ENCODE results near the gene BIN2. TPM values are rescaled to one million over a fixed set of nuclear protein-coding genes. Genes with fewer than 3 reads are reported as not detected.

Gene BIN2
- total and polyA plus RNA-seq, 2 of the 4 experiments (the other 2 are of a cell fraction): not detected

GRCh38 chr12:51358496-51358895 lies 34.5 kb upstream of the BIN2 start:
- Histone ChIP-seq H2AK5ac (ENCODE audit: low read depth, low read length) (no peak overlapping the region), H3K9me3 (ENCODE audit: control insufficient read depth, insufficient read depth, low read length) (no peaks in the 10 kb centered on the region), H3K23ac (ENCODE audit: low read depth, low read length) (no peak overlapping the region), H2BK5ac (ENCODE audit: low read depth, low read length, poor library complexity, severe bottlenecking) (no peak overlapping the region), H2BK120ac (ENCODE audit: low read depth, low read length) (no peak overlapping the region), H4K20me1 (ENCODE audit: insufficient read depth, low read length) (no peaks in the 10 kb centered on the region), H3K4me3 (ENCODE audit: insufficient read depth, low read depth, low read length) (no peak overlapping the region), H3K4ac (ENCODE audit: low read depth, low read length) (no peak overlapping the region), H3K9me1 (ENCODE audit: insufficient read depth, low read length) (peaks cover 7% of the 10 kb centered on the region; the same call in 1 of the 2 replicates), H3K36me3 (ENCODE audit: control insufficient read depth, insufficient read depth, low read length) (0 out of 2 replicates have a peak, but pooled peaks cover 1% of the 10 kb centered on the region), H4K8ac (ENCODE audit: low read depth in 2 of 2, low read length in 2 of 2) (no peak overlapping the region), H3K4me1 (ENCODE audit: control insufficient read depth, insufficient read depth, low read length) (peaks cover 2% of the 10 kb centered on the region), H2AFZ (replicated peaks; ENCODE audit: low read length, poor library complexity) (no peak overlapping the region), H3K4me2 (ENCODE audit: low read depth, low read length) (no peak overlapping the region), H2AK9ac (replicated peaks; ENCODE audit: low read depth, low read length, poor library complexity) (no peak overlapping the region), H3K79me1 (ENCODE audit: low read depth in 1 of 2, low read length in 2 of 2) (no peaks in the 10 kb centered on the region), H3K18ac (ENCODE audit: low read depth, low read length) (no peak overlapping the region), H3K14ac (replicated peaks; ENCODE audit: low read depth, low read length) (no peak overlapping the region), H3K9ac (ENCODE audit: low read depth, low read length) (no peak overlapping the region), H2BK15ac (ENCODE audit: low read depth, low read length) (no peak overlapping the region), H4K91ac (ENCODE audit: insufficient read depth, low read depth, low read length) (no peak overlapping the region), H4K5ac (ENCODE audit: low read depth, low read length) (no peak overlapping the region), H3K27me3 (ENCODE audit: control insufficient read depth, insufficient read depth, low read length) (peaks cover 3% of the 10 kb centered on the region; the same call in 1 of the 2 replicates), H3K56ac (ENCODE audit: extremely low read depth, insufficient read depth, low read length) (no peak overlapping the region), H3K27ac (ENCODE audit: insufficient read depth, low read length) (no peak overlapping the region), H2BK20ac (ENCODE audit: low read depth, low read length) (no peak overlapping the region)
- 93% methylated on average over 4 of the region's 8 CpGs; no CpG with 5 or more reads in 1 of the 2 experiments for WGBS, 2 experiments (ENCODE audit: extremely low coverage in 2 of 2, insufficient read length in 1 of 2)
- TF ChIP-seq BHLHE40 (IDR thresholded peaks at IDR 0.05; ENCODE audit: low read depth, low read length) (no peak), RAD21 (IDR thresholded peaks at IDR 0.05; ENCODE audit: low read length) (no peak), NFE2L2 (IDR thresholded peaks at IDR 0.05; ENCODE audit: low read depth, low read length) (no peak), MAZ (IDR thresholded peaks at IDR 0.05; ENCODE audit: borderline replicate concordance, low read depth, low read length) (no peak), CHD1 (IDR thresholded peaks at IDR 0.05; ENCODE audit: low read depth, low read length) (no peak), CEBPB (IDR thresholded peaks at IDR 0.05; ENCODE audit: low read depth, low read length) (no peak), RCOR1 (IDR thresholded peaks at IDR 0.05; ENCODE audit: insufficient replicate concordance, low read length) (no peak), MXI1 (IDR thresholded peaks at IDR 0.05; ENCODE audit: borderline replicate concordance, low read depth, low read length) (no peak), MAFK (IDR thresholded peaks at IDR 0.05; ENCODE audit: low read depth, low read length) (no peak), POLR2A (IDR thresholded peaks at IDR 0.05; ENCODE audit: low read depth, low read length) (no peak), RFX5 (IDR thresholded peaks at IDR 0.05; ENCODE audit: low read depth, low read length) (no peak), CTCF (conservative IDR thresholded peaks at IDR 0.05; ENCODE audit: low read depth, low read length) (no peak), SMC3 (IDR thresholded peaks at IDR 0.05; ENCODE audit: low read depth, low read length) (no peak), ELK1 (IDR thresholded peaks at IDR 0.05; ENCODE audit: borderline replicate concordance, low read depth, low read length) (no peak), FOS (IDR thresholded peaks at IDR 0.05; ENCODE audit: low read depth, low read length) (no peak), USF2 (IDR thresholded peaks at IDR 0.05; ENCODE audit: low read depth, low read length) (no peak)
- ChIA-PET POLR2A (ENCODE audit: unreplicated experiment) (no interaction called here), CTCF (no interaction called here)
- ATAC-seq (ENCODE audit: low read depth) (no peak), DNase-seq (no peak)
- no TSS peak for BruUV-seq (replicated peaks)
- intact Hi-C loops (cut with micrococcal nuclease): no loop called here
- in situ Hi-C loops (cut with MboI; ENCODE audit: low sequenced_read_pairs): loop anchor here (25.0 kb wide), 1 partner anchor 846 kb away; the partner anchor contains the start of gene DIP2B
- dilution Hi-C loops (cut with HindIII; ENCODE audit: low sequenced_read_pairs, unreplicated experiment): no loop called here

Measured in IMR-90 (cell line).